NCI-H2107 (cell line): Measurements from ENCODE around the gene SYCN.

Experiments used
- DNase-seq: peaks from one replicate; lab custom pipeline; 2025; lab: John Stamatoyannopoulos, UW

SYCN gene

DNA sequence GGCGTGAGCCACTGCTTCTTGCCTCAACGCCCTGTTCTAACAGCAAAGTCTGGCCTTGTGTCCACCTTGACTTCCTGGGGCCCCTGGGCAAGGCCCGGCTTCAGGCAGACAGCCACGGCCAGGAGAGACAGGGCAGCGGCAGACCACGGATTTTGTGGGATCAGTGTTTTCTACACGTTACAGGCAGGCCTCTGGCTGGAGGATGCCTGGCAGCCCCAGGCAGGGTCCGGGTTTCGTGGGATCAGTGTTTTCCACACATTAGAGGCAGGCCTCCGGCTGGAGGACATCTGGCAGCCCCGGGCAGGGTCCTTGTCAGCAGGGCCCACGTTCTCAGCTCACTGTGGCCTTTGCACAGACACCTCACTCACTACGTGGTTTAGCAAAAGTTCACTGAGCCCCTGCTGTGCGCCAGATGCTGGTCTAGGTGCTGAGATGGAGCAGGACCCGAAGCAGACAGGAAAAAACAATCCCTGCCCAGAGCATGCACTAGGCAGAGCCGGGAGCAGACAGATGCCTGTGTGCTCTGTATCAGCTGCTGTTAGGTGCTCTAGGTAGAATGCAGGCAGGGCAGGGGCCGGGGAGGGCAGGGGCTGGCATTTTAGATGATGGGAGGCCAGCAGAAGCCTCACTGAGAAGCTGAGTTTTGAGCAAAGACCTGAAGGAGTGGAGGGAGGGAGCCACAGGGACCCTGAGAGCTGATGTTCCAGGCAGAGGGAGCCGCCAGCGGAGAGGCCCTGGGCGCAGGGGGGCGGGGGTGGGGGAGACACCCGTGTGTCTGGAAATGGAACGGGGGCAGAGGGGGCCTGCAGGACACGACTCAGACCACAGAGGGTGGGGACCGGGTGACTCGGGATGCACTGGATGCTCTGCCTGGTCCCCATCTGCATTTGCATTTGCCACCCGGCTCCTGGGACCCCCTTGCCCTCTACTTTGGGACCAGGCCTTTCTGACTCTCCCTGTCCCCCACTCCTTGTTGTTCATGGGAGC is 32.3 kb downstream of the SYCN start:
- DNase-seq: no peak

DNA sequence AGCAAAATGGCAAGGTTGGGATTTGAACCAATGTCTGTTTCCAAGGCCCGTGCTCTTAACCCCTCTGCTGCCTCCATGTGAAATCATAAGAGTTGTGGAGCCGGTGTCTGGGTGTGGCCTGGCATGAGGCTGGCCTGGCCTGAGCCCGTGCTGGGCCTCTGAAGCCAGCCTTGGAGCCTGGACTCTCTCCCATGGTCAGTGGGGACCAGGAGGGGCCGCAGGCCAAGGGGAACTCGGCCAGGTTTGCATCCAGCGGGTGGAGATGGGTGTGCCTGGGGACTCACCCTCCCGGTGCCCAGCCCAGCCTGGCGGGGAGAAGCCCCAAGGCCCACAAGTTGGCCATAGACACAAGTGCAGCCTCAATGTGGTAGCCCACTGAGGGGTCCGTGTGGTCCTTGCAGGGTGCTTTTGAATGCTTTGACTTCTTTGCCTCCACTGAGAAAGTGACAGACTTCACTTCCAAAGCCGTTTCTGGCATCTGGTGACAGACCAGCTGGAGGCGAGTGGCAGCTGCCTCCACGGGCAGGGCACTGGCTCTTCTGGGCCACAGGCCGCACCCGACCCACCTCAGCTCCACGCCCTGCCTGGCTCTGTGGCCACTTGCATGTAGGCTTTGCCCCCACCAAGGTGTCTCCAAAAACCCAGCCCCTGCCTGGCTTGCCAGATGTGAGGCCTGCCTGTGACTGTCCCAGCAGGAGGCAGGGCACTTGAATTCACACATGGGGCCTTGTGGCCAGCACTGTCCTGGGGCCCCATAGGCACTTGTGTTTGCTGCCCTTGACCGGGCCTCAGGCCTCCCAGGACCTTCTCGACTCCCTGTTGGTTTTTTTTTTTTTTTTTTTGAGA is 33.5 kb downstream of the SYCN start:
- DNase-seq: no peak

GRCh38 chr19:39169143-39169810 is 34.8 kb downstream of the SYCN start:
- DNase-seq: no peak

DNA sequence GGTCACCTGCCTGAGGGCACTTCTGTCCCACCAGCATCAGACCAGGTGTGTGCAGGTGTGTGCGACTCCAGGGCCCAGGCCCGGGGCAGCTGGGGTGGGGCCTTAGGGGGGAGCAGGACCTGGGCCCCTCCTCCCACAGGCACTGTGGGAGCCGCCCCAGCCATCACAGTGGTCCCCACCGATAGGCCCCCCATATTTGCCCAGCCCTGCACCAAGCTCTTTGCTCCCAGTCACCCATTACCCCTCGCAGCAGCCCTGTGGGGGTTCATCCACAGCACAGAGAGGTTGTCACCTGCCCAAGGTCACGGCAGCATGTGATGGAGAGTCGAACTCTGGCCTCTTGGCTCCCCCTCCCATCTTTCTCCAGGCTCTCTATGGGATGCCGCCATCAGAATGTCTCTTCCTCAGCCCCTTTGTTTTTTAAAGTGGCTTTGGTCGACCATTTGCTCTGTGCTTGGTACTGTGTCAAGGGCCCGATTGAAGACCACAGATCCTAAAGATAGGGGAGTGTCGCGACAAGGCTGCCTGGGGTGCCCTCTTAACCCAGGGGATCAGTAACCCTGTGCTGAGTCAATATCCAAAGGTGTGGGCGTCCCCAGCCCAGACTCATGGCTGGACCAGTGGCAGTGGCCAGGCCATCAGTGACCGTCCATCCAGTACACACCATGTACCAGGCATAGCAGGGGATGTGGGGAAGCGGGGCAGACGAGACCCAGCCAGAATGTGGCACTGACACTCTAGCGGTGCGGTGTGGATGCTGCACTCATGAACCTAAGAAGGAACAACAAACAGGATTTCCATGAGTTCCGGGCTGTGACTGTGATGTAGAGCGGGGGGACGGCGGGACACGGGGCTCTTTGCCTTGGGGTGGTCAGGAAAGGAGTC is 35.6 kb downstream of the SYCN start:
- DNase-seq: no peak

GRCh38 chr19:39167461-39168257 is 36.4 kb downstream of the SYCN start:
- DNase-seq: no peak

GRCh38 chr19:39166571-39167391 is 37.3 kb downstream of the SYCN start:
- DNase-seq: no peak

DNA sequence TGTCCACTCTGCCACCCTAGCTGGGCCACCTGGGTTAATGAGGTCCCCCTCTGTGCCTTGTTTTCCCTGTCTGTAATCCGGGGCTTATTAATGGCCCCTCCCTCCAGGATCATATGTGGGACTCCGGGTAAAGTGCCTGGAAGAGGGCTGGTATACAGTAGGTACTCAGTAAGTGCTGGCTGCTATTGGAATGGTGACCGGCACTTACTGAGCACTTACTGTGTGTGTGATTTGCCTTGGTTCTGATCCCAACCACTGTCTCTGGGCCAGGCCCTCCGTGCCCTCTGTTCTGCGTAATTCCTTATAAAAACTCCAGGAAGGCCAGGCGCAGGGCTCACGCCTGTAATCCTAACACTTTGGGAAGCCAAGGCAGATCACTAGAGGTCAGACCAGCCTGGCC is 38.2 kb downstream of the SYCN start:
- DNase-seq: no peak

- DNase-seq: no peak
These were observed 39.8 kb downstream of the SYCN start for GRCh38 chr19:39164289-39164688.

DNA sequence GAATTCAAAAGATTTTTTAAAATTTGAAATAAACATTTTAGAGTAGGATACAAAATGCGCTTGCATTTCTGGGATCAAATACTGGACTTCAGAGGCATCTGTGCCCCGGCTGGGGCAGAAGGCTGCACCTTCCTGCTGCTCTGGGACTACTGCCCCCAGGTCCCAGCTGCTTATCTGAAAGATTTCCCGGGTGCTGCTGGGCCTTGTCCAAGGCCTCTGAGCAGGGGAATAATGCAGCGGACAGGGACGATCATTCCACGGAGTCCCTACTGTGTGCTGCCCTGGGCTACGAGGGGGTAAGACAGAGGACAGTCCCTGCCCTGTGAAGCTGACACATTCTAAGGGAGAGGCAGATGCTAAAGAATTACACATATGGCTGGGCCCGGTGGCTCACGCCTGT is 40.4 kb downstream of the SYCN start:
- no peak for DNase-seq

DNA sequence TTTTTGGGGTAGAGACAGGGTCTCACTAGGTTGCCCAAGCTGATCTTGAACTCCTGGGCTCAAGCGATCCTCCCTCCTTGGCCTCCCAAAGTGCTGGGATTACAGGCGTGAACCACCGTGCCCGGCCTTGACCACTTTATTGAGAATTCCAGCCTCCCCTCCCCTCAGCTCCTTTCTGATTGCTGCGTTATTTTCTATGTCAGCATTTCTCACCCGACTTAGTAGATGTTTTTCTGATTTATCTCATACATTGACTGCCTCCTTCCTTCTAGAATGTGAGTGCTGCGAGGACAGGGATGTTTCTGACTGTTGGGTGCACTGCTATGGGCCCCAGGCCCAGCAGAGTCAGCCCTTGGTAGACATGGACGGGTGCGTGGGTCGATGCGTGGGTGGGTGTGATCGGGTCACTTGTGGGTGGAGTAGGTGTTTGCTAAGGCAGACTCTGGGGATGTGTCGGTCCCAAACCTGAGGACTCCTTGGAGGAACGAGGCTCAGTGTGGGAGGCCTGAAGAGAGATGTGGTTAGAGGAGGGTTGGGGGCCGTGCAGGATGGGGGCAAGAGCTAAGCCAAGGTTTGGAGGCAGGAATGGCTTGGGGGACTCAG is 41.5 kb downstream of the SYCN start:
- no peak for DNase-seq

GRCh38 chr19:39160889-39161672 is 43.0 kb downstream of the SYCN start:
- no peak for DNase-seq

DNA sequence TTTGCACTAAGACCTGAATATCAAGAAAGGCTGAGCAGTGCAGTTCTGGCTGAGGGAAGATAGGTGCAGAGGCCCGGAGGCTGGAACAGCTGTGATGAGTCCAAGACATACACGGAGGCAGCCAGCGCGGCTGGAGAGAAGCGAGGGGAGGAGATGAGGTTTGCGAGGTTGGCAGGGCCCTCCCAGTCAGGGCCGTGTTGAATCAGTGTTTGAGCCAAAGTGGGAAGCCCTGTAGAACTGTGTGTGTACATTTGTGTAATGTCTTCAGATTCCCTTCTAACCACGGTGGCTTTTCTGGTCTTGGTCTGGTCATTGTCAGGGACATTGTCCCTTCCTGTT is 43.6 kb downstream of the SYCN start:
- DNase-seq: no peak

- DNase-seq: no peak
These were observed 45.3 kb downstream of the SYCN start for GRCh38 chr19:39158646-39159260.

GRCh38 chr19:39157997-39158389 is 46.1 kb downstream of the SYCN start:
- DNase-seq: no peak

DNA sequence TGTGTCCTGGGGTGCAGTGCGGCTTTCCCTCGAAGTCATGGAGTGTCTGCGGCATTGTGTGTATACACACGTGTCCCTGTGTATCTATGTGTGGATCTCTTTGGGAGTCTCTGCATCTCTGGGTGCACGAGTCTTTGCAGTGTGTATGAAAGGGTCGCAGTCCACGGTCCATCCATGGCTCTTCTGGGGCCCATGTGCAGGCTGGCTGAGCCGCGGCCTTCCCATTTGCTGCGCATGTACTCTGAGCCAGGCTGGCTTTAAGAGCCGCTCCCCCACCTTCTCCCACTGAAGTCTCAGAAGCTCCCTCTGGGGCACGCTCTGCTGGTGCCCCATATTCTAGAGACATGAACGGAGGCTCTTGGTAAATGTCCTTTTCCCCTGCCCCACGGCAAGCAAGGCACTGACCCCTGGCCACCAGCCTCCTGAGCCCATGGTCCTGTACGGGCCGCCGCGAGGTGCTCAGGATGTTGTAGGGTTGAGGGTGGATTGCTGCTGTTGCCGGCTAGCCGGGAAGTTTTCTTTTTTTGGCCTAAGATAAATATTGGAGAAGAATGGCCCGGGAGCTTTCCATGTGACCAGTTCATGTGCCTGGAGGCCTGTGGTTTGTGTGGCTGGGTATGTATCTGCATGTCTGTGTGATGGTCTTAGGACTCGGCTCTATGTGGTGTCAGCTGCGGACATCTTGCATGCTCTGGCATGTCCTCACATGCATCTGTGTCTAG is 46.6 kb downstream of the SYCN start:
- no peak for DNase-seq

DNA sequence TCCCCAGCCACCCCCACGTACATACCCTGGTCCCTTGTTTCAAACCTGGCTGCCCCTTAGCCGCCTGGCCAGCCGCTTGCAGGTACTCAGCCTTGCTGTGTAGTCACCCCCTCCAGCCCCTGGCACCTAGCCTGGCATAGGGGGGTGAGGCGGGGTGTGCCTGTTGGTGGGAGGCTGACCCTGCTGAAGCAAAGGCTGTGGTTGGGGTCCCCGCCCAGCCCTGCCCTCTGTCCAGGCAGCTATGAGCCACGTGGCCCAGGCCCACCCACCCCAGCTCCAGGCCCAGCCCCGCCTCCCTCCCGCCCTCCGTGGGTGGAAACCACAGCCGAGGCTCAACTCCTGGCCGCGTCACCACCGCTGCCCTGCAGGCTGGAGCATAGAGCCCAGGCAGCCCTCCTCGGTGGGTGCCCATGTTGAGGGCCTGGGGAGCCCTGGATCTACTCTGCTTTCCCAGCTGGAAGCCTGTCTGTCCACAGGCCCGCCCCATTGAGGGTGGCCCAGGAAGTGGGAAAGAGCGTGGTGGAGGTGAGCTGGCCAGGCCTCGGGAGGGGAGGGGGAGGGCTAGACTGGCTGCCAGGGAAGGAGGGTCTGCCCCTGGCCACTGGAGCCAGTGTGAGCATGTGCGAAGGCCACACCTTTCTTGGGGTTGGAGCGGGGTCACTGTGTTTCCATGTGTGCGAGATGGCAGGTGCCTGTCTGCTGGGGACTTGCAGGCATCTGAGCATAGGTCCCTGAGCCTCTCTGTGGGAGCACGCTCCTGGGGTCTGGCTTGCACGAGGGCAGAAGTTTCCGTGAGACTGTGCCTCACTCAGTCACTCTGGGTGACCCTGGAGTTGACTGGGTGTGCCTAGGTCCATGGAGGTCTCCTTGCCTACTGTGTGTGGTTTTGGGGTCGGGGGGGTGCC is 47.5 kb downstream of the SYCN start:
- no peak for DNase-seq
